ENCODE results near the gene KIAA2012. TPM values are rescaled to one million over a fixed set of nuclear protein-coding genes. Genes with fewer than 3 reads are reported as not detected.

KIAA2012 gene
- not detected in 2 replicates for total RNA-seq

GRCh38 chr2:202072737-202073401 is at the start of gene KIAA2012:
Gene KIAA2012 (plus strand): TSS chr2:202073255. CDS start chr2:202073628, 373 bp downstream.

GRCh38 chr2:202033317-202034248 is 39.5 kb upstream of the KIAA2012 start, which contains the start of gene FZD7:
Gene FZD7 (plus strand): TSS chr2:202033855. CDS start chr2:202034648, 793 bp downstream.

DNA sequence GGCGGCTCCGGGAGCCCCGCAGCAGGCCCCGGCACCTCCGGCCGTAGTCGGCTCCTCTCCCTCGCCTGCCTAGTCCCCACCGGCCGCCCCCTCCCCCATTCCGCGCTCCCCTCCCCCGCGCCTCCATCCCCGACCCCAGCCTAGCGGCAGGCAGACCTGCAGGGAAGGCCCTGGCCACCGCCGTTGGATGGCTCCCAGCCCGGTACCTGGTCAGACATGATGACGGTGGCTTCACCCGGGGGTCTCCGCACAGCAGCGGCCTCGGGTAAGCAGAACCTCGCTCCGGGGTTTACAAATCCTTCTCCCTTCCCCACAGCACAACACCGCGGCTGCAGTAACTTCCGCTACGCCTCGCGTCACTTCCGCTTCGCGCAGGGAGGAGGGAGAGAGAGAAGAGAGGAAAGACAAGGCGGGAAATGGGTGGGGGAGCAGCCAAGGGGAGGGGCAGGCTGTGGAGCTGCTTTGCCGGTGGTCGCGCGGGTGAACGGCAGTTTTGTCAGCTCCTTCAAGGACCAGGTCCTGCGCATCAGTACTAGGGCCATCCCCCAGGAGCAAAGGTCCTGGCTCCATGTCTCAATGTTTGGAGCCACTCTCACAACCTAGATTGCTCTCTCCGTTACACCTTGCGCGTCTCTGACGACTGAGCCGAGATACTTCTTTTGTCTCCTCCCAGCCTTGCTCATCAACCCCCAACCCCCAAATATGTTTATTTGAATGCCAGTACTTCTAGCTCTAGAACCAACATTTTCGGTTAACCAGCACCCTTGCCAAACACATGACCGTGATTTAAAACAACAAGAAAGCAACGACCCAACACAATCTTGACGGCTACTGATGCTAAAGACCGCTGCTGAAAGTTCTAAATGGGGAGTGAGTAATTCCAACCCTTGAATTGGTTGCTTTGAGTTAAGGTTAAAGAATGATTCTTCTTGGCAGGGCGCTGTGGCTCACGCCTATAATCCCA is 165.5 kb downstream of the KIAA2012 start, which contains the start of gene SUMO1:
Gene SUMO1 (minus strand): TSS at position 364 of the 964 bp plus-strand sequence. CDS start 146 bp downstream, at position 218.

Other genes starting within 250 kb of the KIAA2012 start
- 6.8 and 7.0 TPM in 2 replicates for gene FZD7, start 39.4 kb upstream of the KIAA2012 start, total RNA-seq
- 89.4 and 104 TPM in 2 replicates for gene SUMO1, start 165.3 kb downstream of the KIAA2012 start, total RNA-seq
- 56.9 and 61.9 TPM in 2 replicates for gene NOP58, start 192.5 kb downstream of the KIAA2012 start, total RNA-seq

All from airway epithelial cell (primary cell).